ENCODE data around the gene DYNC2H1.
"Not testable (repeated sequence)": the region's sequence is repeated elsewhere in the genome, so short reads cannot be mapped to it uniquely, and the experiment has no call there.

DYNC2H1 gene

DNA sequence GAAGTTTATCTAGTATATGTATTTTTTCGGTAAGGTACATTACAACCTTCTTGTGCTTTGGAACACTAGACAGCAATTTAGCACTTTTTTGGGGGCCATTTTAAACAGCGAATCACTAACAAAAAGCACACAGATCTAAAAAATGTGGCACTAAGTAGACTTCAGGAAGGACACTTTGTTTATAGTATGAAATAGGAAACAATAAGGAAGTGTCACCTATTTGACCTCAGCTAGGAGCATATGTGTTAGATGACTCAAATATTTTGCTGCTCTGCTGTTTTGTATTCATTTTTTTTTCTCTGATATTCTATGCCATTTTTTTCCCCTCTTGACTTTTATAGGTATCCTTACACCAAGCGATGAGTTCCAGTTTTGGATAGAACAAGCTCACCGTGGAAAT lies 5.6 kb downstream of the DYNC2H1 start:
- no peak for DNase-seq (ENCODE audit: low read depth in 2 of 2)

DNA sequence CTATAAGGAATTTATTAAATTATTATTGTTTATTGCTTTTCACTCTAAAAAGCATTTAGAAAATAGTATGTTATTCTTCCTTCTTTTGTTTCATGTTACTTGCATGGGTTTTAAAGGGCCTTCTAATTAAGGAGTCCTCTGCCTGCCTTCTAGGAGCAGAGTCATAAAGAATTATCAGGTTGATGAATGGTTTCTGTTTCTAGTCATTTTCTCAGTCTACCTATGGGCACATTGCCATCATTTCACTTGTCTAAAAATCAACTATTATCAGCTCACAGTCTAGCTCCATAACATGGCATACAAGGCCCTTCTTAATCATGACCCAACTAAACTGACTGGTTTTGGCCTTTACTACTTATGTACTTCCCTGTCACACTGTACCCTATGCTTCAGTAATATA lies 16.2 kb downstream of the DYNC2H1 start:
- DNase-seq (ENCODE audit: low read depth in 2 of 2): no peak

DNA sequence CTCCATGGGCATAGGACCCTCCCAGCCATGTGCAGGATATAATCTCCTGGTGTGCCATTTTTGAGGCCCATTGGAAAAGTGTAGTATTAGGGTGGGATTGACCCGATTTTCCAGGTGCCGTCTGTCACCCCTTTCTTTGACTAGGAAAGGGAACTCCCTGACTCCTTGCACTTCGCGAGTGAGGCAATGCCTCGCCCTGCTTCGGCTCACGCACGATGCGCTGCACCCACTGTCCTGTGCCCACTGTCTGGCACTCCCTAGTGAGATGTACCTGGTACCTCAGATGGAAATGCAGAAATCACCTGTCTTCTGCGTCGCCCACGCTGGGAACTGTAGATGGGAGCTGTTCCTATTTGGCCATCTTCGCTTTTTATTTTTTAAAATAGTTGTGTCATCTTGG lies 32.8 kb downstream of the DYNC2H1 start:
- not testable (repeated sequence) for DNase-seq (ENCODE audit: low read depth in 2 of 2)

DNA sequence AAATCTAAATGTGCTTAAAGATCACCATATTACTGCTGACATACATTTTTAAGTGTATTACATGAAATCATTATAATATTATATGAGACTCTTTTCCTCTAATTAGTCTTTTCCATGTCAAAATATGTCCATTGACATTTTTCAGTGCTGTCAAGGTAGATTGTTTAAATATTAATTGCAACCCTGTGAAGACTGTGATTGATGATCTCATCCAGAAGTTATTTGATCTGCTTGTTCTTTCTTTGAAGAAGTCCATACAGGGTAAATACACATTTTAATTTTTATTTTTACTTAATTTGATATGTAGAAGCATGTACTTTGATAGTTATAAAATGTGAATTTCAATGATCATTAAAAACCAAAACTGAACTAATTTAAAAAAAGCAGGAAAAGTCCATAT lies 38.4 kb downstream of the DYNC2H1 start:
- DNase-seq (ENCODE audit: low read depth in 2 of 2): no peak

DNA sequence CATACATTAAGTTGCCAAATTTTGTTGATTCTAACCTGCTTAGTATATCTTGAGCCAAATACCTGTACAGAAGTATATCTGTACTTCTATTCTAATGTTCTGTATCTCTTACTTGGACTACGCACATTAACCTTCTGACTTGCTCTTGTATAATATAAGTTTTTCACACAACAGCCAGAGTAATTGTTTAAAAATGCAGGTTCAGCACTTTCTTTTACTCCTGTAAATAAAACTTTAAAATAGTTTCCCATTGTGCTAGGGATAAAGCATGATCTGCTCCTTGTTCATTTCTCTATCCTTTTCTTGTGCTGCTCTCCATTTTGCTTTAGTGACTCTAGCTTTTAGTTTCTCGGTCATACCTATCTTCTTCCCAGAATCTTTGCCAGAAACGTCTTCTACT lies 48.3 kb downstream of the DYNC2H1 start:
- no peak for DNase-seq (ENCODE audit: low read depth in 2 of 2)

DNA sequence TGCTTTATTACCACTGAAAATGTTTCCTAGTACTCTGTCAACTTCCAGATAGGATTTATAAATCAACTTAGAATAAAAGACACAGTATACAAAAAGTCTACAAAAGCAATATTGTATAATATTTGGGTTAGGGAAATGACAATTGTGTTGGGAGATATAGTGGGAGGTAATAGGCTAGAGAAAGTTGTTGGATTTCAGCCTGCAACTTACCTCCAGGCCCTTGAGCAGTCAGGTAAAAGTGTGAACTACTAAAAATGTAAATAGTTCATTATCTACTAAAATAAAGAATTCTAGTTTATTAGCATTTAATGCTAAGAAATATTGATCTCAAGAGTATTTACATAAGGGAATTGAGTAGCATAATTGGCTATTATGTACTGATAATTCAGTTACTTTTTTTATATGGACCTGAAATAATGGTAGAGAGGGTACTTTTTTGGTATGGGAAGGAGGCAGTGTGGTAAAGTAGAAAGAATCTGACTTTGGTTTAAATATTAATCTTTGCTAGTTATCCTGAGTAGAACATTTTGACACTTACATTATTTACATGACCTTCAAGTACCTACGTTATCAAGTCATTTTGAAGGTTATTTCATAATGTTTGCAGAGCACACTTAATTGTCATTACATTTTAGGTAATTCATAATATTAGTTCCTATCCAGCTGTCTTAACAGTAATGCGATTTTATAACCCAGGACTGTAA lies 55.0 kb downstream of the DYNC2H1 start:
- DNase-seq (ENCODE audit: low read depth in 2 of 2): no peak

DNA sequence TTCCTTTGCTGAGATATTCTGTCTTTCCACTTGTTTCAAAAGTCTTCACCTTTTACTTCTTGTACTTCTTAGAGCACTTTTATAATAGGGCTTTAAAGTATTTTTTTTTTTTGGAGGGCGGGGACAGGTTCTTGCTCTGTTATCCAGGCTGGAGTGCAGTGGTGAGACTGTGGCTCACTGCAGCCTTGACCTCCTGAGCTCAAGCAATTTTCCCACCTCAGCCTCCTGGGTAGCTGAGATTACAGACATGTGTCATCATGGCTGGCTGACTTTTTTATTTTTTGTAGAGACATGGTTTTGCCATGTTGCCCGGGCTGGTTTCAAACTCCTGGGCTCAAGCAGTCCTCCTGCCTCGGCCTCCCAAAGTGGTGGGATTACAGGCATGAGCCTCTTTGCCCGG lies 57.9 kb downstream of the DYNC2H1 start:
- DNase-seq (ENCODE audit: low read depth in 2 of 2): no peak

DNA sequence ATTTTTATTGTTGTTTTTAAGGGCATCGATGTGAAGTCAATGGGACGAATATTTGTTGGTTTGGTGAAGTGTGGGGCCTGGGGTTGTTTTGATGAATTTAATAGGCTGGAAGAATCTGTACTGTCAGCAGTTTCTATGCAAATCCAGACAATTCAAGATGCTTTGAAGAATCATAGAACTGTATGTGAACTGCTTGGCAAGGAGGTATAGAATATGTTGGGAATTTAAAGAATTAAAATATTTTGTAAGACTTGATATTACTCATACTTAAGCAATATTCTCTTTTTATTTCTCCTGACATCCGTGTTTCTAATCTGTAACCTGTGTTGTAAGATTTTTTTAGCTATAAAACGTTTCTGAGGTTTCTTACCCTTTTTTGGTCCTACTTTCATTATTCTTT lies 61.6 kb downstream of the DYNC2H1 start:
- DNase-seq (ENCODE audit: low read depth in 2 of 2): no peak

DNA sequence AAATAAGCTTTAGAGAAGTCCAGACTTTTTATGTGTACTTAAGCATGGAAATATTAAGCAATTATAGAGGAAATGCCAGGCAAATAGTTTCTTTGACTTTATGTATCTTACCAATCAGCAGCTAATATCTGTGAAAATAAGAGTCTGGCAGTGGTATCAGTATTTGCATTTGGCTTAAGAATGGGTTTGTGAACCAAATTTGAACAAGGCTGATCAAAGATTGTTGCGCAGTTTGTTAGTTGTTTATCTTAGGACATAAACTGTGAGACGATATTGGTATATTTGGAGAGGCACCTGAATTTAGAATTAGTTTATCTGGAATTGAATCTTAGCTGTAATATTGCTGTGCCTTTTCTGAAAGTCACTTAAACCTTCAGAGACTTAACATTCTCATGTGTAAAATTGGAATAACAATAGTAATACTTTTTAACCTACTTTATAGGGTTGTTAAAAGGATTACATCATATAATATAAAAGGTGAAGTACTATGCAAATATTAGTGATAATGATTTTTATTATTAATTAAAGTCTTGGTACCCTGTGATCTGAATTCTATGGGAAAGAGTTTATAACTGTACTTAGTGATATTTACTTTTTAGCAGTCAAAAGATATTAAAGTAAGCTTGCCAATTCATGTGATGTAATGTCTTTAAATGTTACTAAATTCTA lies 66.4 kb downstream of the DYNC2H1 start:
- DNase-seq (ENCODE audit: low read depth in 2 of 2): no peak

DNA sequence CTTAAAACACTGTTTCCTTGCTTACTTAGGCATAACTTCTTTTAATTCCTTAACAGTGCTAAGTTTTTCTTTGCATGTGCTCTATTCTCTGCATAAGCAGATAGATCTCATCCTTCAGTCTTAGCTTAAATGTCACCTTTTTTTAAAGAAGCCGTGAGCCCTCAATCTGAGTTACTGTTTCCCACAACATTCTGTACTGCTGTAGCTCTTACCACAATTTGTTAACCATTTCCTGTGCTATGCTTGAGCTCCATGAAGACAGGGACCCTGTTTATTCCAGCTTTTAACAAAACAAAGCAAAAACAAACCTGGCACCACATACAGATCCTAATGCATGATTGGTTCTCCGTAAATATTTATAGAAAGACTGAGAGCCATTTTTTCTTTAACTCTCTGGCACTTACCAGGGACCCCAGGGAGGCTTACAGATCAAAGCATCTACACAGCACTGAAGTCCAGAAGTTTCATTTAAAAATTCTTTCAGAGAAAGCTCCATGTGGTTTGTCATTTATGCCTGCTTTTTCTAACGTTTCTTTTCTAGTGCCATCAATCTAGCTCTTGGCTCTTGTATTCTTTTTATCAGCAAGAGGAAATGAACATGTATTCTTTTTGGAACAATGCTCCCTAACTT lies 74.9 kb downstream of the DYNC2H1 start:
- no peak for DNase-seq (ENCODE audit: low read depth in 2 of 2)

DNA sequence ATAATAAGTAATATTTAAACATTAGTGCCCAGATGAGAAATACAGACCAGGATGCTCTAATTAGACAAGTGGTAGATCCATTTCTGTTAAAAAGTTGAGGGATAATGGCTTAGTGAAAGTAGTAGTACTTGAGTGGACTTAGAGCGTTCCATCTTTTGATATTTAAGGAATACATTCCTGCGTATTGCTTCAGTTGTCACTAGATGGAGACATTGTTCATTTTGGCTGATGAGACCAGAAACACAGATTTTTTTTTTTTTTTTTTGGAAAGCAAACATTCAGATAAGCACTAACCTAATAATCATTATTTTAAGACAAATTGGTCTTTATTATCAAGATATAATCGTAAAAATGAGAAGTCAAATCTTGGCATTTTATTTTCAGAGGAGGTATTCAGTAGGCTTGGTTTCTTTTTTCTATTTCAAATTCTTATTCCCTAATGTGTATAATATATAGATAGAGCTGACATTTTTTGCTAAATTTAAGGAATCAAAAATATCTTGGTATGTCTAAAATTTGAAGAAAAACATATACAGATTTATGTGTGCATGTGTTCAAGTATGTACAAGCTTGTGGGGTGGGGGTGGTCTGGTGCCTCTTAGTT lies 92.9 kb downstream of the DYNC2H1 start:
- DNase-seq (ENCODE audit: low read depth in 2 of 2): no peak

DNA sequence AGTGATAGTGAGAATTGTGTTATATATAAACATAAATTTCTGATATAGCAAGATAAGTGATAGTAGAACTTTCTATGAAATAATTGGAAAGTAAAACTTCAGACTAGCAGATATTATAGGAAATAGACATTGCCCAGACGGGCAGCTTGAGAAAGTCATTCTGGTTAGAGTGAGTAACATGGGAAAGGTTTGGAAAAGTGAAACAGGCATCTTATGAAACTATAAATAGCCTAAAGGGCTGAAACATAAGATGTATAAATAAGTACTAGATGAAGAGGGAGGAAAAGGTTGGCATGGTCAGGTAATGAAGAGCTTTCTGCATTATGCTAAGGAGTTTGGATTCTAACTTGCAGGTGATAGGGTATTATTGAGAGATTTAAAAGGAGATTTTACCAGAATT lies 101.3 kb downstream of the DYNC2H1 start:
- DNase-seq (ENCODE audit: low read depth in 2 of 2): no peak

DNA sequence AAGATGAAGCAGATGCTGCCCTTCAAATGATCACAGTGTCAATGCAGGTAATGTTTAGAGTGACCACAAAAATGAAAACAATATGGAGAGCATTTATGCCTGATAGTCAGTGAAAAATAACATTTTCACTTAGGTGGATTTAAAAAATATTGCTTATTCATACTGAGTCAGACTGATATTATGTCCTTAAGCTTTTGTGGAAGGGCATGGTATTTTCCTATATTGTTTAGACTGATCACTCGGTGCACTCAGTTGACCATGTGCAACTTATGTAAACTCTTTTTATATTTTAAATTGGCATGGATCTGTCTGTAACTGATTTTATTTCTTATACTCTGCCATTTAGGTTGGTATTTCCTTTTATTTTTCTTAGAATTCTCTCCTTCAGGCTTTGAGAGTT lies 106.6 kb downstream of the DYNC2H1 start:
- DNase-seq (ENCODE audit: low read depth in 2 of 2): no peak

DNA sequence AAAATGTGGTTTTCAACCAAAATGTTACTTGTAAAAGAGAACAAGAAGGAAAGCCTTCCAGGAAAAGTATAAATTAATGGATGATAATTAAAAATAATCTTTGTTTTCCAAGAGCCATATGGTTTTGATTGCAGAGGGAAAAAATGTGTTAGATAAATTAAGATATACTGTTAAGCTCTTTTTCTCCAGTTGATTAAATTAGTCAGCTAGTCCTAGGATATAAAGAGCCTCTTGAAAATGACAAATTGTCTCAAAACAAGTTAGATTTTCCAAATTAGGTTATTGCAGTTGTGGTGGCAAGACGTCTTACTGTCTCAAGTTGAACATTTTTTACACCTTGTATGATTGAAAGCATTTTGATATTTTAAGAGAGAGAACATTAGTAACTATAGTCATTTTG lies 110.9 kb downstream of the DYNC2H1 start:
- DNase-seq (ENCODE audit: low read depth in 2 of 2): no peak

DNA sequence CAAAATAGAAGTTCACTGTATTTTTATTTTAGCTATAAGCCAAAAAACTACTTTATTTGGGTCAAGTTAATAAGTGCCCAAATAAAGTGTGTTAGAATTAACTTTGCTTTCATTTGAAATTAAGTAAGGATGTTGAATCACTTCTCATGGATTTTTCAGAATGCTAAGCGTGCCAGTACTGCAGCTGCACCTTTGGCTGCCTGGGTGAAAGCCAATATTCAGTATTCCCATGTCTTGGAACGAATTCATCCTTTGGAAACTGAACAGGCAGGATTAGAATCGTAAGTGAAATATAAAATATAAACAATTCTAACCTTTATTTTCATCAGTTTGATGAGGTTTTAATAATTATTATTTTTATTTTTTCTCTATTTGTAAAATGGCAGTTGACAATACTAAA lies 113.6 kb downstream of the DYNC2H1 start:
- no peak for DNase-seq (ENCODE audit: low read depth in 2 of 2)

DNA sequence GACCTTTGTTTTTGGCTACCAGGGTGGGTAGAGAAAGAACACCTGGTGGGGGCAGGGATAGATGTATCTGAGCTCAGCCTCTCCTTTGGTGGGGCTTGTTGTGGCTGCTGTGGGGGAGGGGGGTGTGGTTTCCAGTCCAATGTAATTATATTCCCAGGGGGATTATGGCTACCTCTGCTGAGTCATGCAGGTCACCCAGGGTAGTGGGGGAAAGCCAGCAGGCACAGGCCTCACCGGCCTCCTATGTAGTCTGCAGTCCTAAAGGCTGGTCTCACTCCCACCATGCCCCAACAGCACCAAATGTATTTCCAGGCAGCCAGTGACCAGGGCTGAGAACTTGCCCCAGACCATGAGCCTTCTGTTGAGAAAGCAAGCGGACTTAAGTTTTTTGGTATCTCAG lies 119.6 kb downstream of the DYNC2H1 start:
- no peak for DNase-seq (ENCODE audit: low read depth in 2 of 2)

DNA sequence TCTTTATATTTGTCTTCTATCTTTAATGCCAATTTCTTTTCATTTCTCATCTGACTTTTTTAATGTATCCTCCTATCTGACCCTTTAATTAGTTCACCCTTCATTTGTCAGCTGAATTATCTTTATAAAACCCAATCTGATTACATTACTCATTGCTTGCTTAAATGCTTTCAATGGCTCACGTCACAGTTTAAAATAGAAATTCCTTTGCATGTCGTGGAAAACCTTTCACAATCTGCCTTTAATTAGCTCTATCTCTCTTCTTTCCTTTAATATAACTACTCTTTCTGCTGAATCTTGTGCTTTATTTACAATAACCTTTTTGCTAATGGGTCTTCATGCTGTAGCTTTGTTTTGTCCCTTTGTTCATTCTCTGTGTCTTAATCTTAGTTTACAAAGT lies 125.7 kb downstream of the DYNC2H1 start:
- DNase-seq (ENCODE audit: low read depth in 2 of 2): no peak

DNA sequence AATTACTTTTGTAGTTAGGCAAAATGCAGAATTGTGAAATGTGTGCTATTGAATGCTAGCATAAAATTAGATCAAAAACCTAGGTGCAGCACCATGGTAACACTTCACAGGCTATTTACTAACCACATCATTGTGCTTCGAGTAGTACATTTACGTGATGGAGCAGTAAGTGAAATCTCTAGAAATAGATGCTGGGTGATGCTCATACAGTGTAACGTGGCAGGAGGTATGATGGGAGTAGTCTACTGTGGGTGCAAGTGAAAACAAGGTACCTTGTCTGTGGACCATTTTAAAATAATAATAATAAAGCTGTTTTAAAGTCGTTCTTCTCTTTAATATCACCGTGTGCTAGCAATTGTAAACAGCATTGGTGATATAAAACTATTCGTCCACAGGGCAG lies 132.3 kb downstream of the DYNC2H1 start:
- DNase-seq (ENCODE audit: low read depth in 2 of 2): no peak

DNA sequence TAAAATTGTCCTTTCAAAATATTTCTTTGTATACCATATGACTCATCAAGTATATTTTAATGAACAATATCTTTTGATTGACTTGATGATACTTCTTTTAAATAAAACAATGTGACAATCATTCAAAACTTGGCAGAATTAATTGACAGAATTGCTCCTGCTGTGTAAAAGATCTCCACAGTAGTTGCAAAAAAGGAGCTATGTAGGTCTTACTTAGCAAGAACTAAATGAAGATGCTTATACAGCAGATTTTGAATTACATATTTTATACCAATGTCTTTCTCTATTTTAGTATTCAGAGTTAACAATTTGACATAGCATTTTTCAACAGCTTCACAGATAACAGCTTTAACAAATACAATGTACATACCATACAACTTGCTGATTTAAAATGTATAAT lies 144.9 kb downstream of the DYNC2H1 start:
- no peak for DNase-seq (ENCODE audit: low read depth in 2 of 2)

DNA sequence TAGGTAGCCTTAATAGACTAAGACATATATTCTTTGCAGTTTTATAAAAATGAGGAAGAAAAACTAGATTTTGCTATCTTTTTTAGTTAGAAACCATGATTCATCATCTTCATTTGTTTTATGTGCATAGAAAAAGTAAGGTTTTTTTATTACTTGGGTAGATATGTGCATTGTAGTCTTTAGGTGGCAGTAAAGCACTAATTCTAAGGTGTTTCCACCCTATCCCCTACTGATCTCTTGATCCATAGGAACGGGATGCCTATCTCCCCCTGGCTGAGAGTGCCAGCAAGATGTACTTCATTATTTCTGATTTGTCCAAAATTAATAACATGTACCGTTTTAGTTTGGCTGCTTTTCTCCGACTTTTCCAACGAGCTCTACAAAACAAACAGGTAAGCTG lies 148.1 kb downstream of the DYNC2H1 start:
- DNase-seq (ENCODE audit: low read depth in 2 of 2): no peak

DNA sequence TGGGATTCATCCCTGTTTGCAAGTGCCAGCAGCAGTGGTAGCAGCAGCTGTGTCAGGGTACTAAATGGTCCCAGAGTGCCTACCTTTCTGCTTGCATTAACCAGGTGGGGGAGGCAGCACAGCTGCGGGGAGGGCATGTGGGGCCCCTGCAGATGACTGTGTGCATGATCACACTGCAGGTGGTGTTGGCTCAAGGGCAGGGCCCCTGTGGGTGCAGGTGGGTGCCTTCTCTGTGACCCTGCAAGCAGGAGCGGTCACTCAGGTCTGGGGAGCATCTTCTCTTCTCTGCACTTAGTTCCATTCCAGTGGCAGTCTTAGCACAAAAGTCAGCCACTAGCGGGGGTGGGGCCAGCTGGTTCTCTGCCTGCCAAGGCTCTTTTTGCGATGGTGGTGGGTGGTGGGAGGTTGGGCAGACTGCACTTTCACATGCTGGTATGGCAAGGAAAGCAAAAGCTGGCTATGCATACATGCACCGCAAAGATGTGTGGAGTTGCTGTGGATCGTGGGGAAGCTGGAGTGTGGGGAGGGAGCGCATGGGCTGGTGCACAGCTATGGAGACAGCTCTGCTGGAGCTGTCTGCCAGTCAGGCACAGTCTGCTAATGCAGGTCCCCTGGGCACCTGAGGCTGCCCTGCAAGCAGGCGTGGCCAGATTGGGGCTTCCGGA lies 157.1 kb downstream of the DYNC2H1 start:
- DNase-seq (ENCODE audit: low read depth in 2 of 2): no peak

DNA sequence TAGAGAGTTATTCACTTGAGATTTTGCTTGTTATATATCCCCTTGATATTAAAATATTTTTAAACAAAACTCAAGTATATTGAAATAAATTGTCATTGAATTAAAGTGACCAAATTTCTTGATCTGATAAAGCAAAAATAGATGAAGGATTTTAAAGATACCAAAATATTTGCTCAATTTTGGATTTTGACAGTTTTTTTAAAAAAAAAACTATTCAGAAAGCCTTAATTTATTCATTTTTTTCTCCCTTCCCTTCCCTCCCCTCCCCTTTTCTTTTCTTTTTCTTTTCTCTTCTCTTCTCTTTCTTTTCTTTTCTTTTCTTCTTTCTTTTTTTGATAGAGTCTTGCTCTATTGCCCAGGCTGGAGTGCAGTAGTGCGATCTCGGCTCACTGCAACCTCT lies 163.7 kb downstream of the DYNC2H1 start:
- no peak for DNase-seq (ENCODE audit: low read depth in 2 of 2)

Measured in activated CD4-positive, alpha-beta T cell treated with anti-CD3 and anti-CD28 coated beads for 24 hours (primary cell).